NCI-H2029 treated with DMSO at 0.1 percent for 48 hours (cell line): ENCODE measurements around the gene FGF19.

ENCODE experiments used
- DNase-seq: peaks from one replicate; lab custom pipeline; 2025; lab: John Stamatoyannopoulos, UW

The FGF19 gene

DNA sequence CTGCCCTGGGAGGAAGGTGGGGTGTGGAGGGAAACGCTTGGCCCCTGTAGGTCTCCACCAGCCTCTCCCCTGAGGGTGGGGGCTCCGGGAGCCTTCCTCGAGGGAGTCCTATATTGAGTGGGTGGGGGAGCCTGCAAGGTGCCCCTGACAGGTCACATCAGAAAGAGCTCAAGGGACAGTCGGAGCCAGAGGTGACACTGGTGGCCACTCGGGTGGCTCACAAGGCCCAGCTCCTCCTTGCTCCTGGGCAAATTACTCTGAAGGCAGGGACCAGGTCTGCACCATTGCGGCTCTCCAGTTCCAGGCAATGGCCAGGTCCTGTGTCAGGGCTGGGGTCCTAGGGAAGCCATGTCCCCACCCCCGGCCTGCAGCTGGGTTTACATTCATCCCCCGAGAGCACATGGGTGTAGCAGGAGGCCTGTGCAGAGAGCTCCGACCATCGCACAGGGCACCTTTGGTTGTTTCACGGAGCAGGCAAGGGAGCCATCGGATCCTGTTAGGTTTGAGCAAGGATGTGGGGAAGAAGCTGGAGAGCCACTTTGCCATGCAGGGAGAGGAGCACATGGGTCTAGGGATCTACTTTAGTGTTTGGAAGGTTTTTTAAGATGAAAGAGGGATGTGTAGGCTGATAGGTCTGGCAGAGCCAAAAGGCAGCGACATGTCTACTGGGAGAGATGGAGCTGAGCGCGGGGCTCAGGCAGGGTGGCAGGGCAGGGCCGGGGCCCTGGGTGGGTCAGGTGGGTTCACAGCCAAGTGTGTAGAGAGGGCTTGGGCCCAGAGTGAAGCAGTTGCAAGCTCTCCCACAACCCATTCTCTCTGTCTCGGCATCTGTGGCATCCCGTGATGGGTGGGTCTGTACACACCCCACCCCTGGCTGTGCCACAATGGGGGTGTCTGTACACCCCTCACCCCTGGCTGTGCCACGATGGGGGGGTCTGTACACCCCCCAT is 48.1 kb downstream of the FGF19 start:
- no peak for DNase-seq

- DNase-seq, result peak; percentile 31
Measured at GRCh38 chr11:69654660-69655478, 49.0 kb downstream of the FGF19 start.

GRCh38 chr11:69654001-69654659 is 49.7 kb downstream of the FGF19 start:
- DNase-seq, result no peak

GRCh38 chr11:69653406-69653960 is 50.3 kb downstream of the FGF19 start:
- DNase-seq, result no peak

- DNase-seq, result no peak
Measured at GRCh38 chr11:69652999-69653398, 50.8 kb downstream of the FGF19 start.

DNA sequence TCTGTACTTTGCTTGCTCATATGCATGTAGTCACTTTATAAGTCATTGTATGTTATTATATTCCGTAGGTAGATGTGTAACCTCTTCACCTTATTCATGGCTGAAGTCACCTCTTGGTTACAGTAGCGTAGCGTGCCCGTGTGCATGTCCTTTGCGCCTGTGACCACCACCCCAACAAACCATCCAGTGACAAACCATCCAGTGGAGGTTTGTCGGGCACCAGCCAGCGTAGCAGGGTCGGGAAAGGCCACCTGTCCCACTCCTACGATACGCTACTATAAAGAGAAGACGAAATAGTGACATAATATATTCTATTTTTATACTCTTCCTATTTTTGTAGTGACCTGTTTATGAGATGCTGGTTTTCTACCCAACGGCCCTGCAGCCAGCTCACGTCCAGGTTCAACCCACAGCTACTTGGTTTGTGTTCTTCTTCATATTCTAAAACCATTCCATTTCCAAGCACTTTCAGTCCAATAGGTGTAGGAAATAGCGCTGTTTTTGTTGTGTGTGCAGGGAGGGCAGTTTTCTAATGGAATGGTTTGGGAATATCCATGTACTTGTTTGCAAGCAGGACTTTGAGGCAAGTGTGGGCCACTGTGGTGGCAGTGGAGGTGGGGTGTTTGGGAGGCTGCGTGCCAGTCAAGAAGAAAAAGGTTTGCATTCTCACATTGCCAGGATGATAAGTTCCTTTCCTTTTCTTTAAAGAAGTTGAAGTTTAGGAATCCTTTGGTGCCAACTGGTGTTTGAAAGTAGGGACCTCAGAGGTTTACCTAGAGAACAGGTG is 51.8 kb downstream of the FGF19 start:
- DNase-seq, result no peak

- DNase-seq, result no peak
Measured at GRCh38 chr11:69650832-69651344, 52.9 kb downstream of the FGF19 start.

DNA sequence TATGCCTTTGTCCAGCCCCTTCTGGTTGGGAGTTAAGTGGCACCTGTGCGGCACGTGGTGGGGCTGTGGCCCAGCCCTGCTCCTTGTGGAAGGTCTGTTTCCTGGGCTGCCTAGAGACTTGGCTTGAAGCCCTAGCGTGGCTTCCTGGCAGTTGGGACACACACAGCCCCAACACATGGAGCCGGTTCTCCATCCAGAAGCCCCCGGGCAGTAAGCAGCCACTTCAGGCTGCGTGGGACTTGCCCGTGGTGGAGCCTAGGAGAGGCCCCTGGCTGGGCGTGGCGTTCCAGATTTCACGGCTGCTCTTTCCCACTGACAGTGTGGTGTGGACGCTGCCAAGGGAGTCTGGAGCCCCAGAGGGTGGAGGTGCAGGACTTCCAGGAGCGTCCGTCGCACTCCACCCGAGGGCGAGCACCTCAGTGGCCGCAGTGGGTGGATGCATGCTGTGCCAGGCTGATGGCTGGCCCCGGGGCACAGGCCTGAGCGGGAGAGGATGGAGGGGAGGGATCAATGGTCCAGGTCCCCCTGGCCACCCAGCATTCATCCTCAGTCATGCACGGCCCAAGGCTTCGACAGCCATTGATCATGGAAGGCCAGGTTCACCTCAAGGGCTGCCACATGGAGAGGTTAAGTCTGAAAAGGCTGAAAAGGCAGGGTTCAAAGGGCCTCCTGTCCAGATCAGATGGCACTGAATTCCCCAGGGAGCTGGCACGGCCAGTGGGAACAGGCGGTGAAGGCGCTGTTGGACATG is 53.6 kb downstream of the FGF19 start:
- no peak for DNase-seq

GRCh38 chr11:69649576-69649900 is 54.3 kb downstream of the FGF19 start:
- DNase-seq, result no peak

DNA sequence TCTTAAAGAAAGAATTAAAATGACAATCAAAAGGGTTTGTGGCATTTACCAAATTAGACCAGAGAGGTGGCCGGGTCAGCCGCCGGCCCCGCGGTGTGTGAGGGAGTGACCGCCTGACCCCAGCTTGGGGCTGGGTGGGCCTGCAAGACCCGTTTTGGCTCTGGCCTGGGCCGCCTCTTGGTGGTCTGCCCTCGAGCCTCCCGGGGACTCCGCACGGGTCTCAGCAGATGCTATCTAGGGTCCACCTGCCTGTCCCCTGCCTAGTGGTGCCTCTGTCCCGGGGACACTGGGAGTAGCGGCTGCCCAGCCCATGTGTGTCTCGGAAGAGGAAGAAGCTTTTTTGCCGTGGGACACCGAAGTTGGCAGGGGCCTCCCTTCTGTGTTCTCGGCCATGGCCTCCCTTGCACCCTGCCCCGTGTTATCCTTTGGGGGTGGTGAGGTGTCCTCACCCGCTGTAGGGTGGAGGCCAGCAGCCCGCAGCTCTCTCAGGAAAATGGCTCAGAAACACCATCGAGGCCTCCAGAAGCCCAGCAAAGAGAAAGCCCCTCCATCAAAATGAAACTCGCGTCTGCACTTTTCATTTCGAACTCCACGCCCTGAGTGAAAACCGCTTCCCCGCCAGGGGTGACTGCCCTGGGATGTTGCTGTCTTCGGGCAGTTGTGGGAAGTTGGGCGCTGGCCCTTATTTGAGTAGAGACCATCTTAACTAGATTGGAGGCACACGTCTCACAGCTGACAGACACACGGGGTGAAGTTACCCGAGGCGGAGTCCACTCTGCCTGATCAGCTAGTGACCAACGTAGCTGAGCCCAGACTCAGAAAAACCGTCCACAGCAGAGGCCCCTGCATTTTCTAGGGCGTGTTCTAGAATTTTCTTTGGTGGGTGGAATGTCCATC is 54.9 kb downstream of the FGF19 start:
- DNase-seq, result no peak
